ENCODE data around the gene TRABD2B.

Gene TRABD2B

DNA sequence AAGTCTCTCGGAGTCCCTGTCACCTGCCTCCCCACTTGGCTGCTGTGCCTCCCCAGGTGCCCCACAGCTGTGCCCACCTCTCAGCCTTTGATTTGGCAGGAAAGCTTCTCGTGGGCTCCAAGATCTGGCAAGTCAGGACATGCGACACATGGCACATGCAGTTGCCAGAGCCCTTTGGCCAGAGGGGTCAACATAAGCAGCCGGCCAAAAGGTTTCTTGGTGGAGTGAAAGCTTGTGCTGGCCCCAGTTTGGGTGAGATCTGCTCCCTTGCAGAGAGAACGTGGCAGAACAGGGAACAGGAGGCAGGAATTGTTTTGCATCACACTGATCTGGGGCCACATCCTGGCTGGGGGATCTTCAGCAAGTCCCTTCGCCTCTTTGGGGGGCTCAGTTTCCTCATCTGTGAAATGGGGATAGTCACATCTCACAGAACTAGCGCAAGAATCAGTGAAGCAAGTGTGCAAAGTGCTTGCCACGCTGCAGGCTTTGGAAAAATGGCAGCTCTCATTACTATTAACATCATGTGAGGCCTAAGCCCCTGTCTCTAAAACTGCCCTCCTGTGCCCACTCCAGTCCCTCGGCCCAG lies 232.6 kb downstream of the TRABD2B start:
- H3K4me1 ChIP-seq (ENCODE audit: insufficient read depth, low read length) = no peaks in the 10 kb centered on the region
- no peak overlapping the region for H3K4me3 ChIP-seq (ENCODE audit: low read length)
- H2AFZ ChIP-seq (ENCODE audit: low read depth, low read length) = no peak overlapping the region
- no peaks in the 10 kb centered on the region for H3K27me3 ChIP-seq (ENCODE audit: insufficient read depth, low read length)
- no peaks in the 10 kb centered on the region for H3K36me3 ChIP-seq (ENCODE audit: insufficient read depth, low read length)
- no peaks in the 10 kb centered on the region for H3K9me3 ChIP-seq (ENCODE audit: low read length)

- Histone ChIP-seq H3K4me3 (ENCODE audit: low read length) (no peak overlapping the region), H3K36me3 (ENCODE audit: insufficient read depth, low read length) (no peaks in the 10 kb centered on the region), H3K9me3 (ENCODE audit: low read length) (no peaks in the 10 kb centered on the region), H3K27me3 (ENCODE audit: insufficient read depth, low read length) (no peaks in the 10 kb centered on the region), H2AFZ (ENCODE audit: low read depth, low read length) (no peak overlapping the region), H3K4me1 (ENCODE audit: insufficient read depth, low read length) (no peaks in the 10 kb centered on the region)
Measured at GRCh38 chr1:47763591-47764171, 233.5 kb downstream of the TRABD2B start.

- no peak overlapping the region for H3K4me3 ChIP-seq (ENCODE audit: low read length)
- H3K36me3 ChIP-seq (ENCODE audit: insufficient read depth, low read length) = no peaks in the 10 kb centered on the region
- H3K27me3 ChIP-seq (ENCODE audit: insufficient read depth, low read length) = no peaks in the 10 kb centered on the region
- no peaks in the 10 kb centered on the region for H3K9me3 ChIP-seq (ENCODE audit: low read length)
- no peak overlapping the region for H2AFZ ChIP-seq (ENCODE audit: low read depth, low read length)
- no peaks in the 10 kb centered on the region for H3K4me1 ChIP-seq (ENCODE audit: insufficient read depth, low read length)
Measured at GRCh38 chr1:47761974-47762373, 235.2 kb downstream of the TRABD2B start.

DNA sequence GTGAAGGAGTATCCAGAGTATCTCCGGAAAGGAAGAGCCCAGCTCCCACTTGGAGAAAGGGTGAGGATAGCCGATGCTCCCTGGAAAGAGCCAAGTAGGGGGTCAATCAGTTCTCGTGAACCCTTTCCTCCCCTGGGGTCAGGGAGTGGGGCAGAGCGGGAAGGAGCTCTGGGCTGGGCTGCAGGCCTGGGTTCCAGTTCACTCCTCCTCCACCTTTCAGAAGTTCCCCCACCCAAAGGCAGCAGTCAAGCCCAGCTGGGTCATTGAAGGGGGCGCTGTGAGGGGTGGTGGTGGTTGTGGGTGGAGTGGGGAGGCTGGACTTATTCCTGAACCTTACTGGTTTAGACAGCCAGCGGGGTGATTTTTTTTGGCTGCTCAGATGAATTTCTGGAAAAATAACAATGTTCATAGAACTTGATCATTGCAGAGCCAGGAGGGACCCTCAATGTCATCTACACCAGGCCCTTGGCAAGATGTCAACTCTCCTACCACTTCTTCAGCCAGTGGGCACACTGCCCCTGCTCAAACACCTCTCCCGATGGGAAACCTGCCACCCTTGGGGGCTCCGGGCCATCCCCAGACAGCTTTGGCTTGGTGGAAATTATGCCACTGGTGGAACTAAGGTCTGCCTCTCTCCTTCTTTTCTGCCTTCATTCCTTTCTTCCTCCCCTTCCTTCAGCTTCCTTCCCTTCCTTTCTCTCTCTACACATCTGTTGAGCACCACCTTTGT lies 235.8 kb downstream of the TRABD2B start:
- no peaks in the 10 kb centered on the region for H3K36me3 ChIP-seq (ENCODE audit: insufficient read depth, low read length)
- no peaks in the 10 kb centered on the region for H3K9me3 ChIP-seq (ENCODE audit: low read length)
- H2AFZ ChIP-seq (ENCODE audit: low read depth, low read length) = no peak overlapping the region
- H3K4me1 ChIP-seq (ENCODE audit: insufficient read depth, low read length) = no peaks in the 10 kb centered on the region
- H3K27me3 ChIP-seq (ENCODE audit: insufficient read depth, low read length) = no peaks in the 10 kb centered on the region
- no peak overlapping the region for H3K4me3 ChIP-seq (ENCODE audit: low read length)

GRCh38 chr1:47759936-47760629 lies 237.1 kb downstream of the TRABD2B start:
- no peaks in the 10 kb centered on the region for H3K36me3 ChIP-seq (ENCODE audit: insufficient read depth, low read length)
- H3K27me3 ChIP-seq (ENCODE audit: insufficient read depth, low read length) = no peaks in the 10 kb centered on the region
- H3K4me1 ChIP-seq (ENCODE audit: insufficient read depth, low read length) = no peaks in the 10 kb centered on the region
- no peaks in the 10 kb centered on the region for H3K9me3 ChIP-seq (ENCODE audit: low read length)
- H3K4me3 ChIP-seq (ENCODE audit: low read length) = no peak overlapping the region
- H2AFZ ChIP-seq (ENCODE audit: low read depth, low read length) = no peak overlapping the region

- Histone ChIP-seq H3K36me3 (ENCODE audit: insufficient read depth, low read length) (no peaks in the 10 kb centered on the region), H3K27me3 (ENCODE audit: insufficient read depth, low read length) (no peaks in the 10 kb centered on the region), H2AFZ (ENCODE audit: low read depth, low read length) (no peak overlapping the region), H3K9me3 (ENCODE audit: low read length) (no peaks in the 10 kb centered on the region), H3K4me1 (ENCODE audit: insufficient read depth, low read length) (no peaks in the 10 kb centered on the region), H3K4me3 (ENCODE audit: low read length) (no peak overlapping the region)
Measured at GRCh38 chr1:47759251-47759935, 237.8 kb downstream of the TRABD2B start.

DNA sequence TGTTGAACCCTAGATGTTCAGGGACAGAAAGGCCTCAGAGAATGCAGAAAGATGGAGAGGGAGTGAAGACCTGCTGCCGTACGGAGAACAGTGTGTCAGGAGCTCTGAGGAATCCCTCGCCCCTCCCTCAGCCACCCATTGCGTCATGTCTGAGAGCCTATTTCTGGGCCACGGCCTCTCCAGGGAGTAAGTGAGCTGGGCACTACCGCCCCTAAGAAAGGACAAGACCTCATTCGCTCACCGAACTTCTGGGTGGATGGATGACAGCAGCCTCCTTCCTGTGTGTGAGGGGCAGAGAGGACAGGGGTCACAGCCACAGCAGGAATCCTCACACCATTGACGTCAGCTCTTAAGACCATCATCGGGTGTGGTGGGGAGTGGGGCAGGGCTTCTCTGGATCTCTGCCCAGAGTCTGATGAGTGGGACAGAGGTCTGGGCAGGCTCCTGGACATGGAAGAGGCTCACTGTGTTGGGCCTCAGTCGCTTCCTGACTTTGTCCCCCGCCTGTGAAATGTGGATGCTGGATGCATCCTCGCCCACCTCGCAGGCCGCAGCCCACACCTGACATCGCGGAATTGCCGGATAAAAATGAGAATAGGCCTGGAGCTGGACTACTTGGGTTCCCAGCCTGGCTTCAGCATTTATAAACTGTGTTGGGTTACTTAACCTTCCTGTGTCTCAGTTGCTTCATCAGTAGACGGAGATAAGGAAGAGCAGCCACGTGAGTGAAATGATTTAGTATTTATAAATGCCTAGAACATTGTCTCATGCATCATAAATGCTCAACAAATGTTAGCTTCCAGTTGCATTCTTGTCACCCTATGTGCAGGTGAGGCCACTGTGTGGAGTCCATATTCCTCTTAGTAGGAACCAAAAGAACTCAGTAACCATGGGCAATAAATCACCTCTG lies 238.6 kb downstream of the TRABD2B start:
- H3K36me3 ChIP-seq (ENCODE audit: insufficient read depth, low read length) = no peaks in the 10 kb centered on the region
- H3K27me3 ChIP-seq (ENCODE audit: insufficient read depth, low read length) = no peaks in the 10 kb centered on the region
- no peaks in the 10 kb centered on the region for H3K4me1 ChIP-seq (ENCODE audit: insufficient read depth, low read length)
- H2AFZ ChIP-seq (ENCODE audit: low read depth, low read length) = no peak overlapping the region
- no peak overlapping the region for H3K4me3 ChIP-seq (ENCODE audit: low read length)
- no peaks in the 10 kb centered on the region for H3K9me3 ChIP-seq (ENCODE audit: low read length)

GRCh38 chr1:47757226-47757975 lies 239.8 kb downstream of the TRABD2B start:
- Histone ChIP-seq H3K36me3 (ENCODE audit: insufficient read depth, low read length) (no peaks in the 10 kb centered on the region), H3K27me3 (ENCODE audit: insufficient read depth, low read length) (no peaks in the 10 kb centered on the region), H3K4me3 (ENCODE audit: low read length) (no peak overlapping the region), H3K4me1 (ENCODE audit: insufficient read depth, low read length) (no peaks in the 10 kb centered on the region), H3K9me3 (ENCODE audit: low read length) (no peaks in the 10 kb centered on the region), H2AFZ (ENCODE audit: low read depth, low read length) (no peak overlapping the region)

DNA sequence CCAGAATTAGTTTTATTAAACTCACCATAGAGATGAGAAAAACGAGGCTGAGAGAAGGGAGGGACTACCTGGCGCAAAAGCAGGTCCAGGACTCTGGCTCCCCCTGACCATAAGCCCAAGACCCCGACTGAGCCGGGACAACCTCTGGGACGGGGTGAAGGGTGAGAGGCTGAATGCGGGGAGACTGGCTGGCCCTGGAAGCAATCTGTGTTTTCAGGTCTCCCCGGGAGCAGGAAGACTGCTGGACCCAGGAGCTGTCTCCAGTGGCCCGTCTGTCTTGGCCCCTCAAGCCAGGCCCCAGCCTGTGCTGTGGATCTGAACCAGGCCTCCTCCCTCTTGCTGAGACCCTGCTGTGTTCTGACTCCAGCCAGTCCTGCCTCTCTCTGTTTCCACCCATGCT lies 240.8 kb downstream of the TRABD2B start:
- Histone ChIP-seq H3K4me1 (ENCODE audit: insufficient read depth, low read length) (no peaks in the 10 kb centered on the region), H3K4me3 (ENCODE audit: low read length) (no peak overlapping the region), H3K36me3 (ENCODE audit: insufficient read depth, low read length) (no peaks in the 10 kb centered on the region), H3K27me3 (ENCODE audit: insufficient read depth, low read length) (no peaks in the 10 kb centered on the region), H3K9me3 (ENCODE audit: low read length) (no peaks in the 10 kb centered on the region), H2AFZ (ENCODE audit: low read depth, low read length) (no peak overlapping the region)

DNA sequence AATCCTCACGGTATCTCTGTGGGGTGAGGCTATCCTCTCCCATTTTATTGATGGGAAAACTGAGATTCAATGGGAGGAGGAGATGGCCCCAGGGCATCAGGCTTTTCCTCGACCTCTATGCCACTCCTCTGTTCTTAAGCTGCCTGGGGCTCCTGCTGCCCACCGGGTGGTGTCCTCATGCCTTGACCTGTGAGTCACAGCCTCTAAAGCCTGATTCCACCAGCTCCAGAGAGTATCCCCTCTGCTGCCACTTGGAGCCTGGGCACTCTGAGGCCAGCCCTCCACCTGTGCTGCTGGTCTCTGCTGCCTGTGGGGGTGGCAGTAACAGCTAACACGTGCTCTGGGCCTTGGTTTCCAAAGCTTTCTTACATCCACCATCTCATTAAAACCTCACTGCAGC lies 241.2 kb downstream of the TRABD2B start:
- H2AFZ ChIP-seq (ENCODE audit: low read depth, low read length) = no peak overlapping the region
- no peaks in the 10 kb centered on the region for H3K36me3 ChIP-seq (ENCODE audit: insufficient read depth, low read length)
- no peaks in the 10 kb centered on the region for H3K9me3 ChIP-seq (ENCODE audit: low read length)
- no peaks in the 10 kb centered on the region for H3K27me3 ChIP-seq (ENCODE audit: insufficient read depth, low read length)
- no peak overlapping the region for H3K4me3 ChIP-seq (ENCODE audit: low read length)
- no peaks in the 10 kb centered on the region for H3K4me1 ChIP-seq (ENCODE audit: insufficient read depth, low read length)

- Histone ChIP-seq H3K4me3 (ENCODE audit: low read length) (no peak overlapping the region), H3K27me3 (ENCODE audit: insufficient read depth, low read length) (no peaks in the 10 kb centered on the region), H3K9me3 (ENCODE audit: low read length) (no peaks in the 10 kb centered on the region), H3K36me3 (ENCODE audit: insufficient read depth, low read length) (no peaks in the 10 kb centered on the region), H2AFZ (ENCODE audit: low read depth, low read length) (no peak overlapping the region), H3K4me1 (ENCODE audit: insufficient read depth, low read length) (no peaks in the 10 kb centered on the region)
Measured at GRCh38 chr1:47755101-47755990, 241.8 kb downstream of the TRABD2B start.
